SU-DHL-6 (cell line): ENCODE results near the gene OSBPL2.

Experiments used
- H2AFZ ChIP-seq: fragments of 200-600 bp; sonication (generic); 2 replicates; pipeline ENCODE4 v1.6.1; 2014; ENCODE audit warnings: low read depth, mild to moderate bottlenecking, moderate library complexity, mixed read lengths, antibody characterized with exemption, low read length; ENCODE audit not compliant: severe bottlenecking
- H3F3A ChIP-seq: fragments of 200-600 bp; shearing (Covaris generic); 2 replicates; pipeline ENCODE4 v1.6.0; 2016; ENCODE audit warnings: antibody characterized with exemption, mild to moderate bottlenecking; ENCODE audit not compliant: insufficient read depth
- H3K27ac ChIP-seq: fragments of 200-600 bp; sonication (generic); 2 replicates; pipeline ENCODE4 v1.5.1; 2016; ENCODE audit warnings: low read depth, mild to moderate bottlenecking, low read length, moderate library complexity, mixed read lengths
- H3K27me3 ChIP-seq: fragments of 200-600 bp; sonication (generic), shearing (Covaris generic); 2 replicates; pipeline ENCODE4 v1.6.0; 2014; ENCODE audit warnings: mild to moderate bottlenecking, low read length
- H3K36me3 ChIP-seq: fragments of 200-600 bp; sonication (generic); 2 replicates; pipeline ENCODE4 v1.6.1; 2014; ENCODE audit warnings: mild to moderate bottlenecking, low read length, mixed read lengths
- H3K4me2 ChIP-seq: fragments of 300-600, 200-600 bp; shearing (Covaris generic), sonication (generic); 2 replicates; pipeline ENCODE4 v1.6.0; 2014; ENCODE audit warnings: low read length, low read depth, mild to moderate bottlenecking; ENCODE audit not compliant: poor library complexity, severe bottlenecking
- H3K4me3 ChIP-seq: fragments of 200-600 bp; sonication (generic); 2 replicates; pipeline ENCODE4 v1.5.1; 2014; ENCODE audit warnings: antibody characterized with exemption, low read length, mild to moderate bottlenecking, mixed read lengths; ENCODE audit not compliant: insufficient read depth, poor library complexity, severe bottlenecking
- H3K79me2 ChIP-seq: fragments of 200-600 bp; sonication (generic); 2 replicates; pipeline ENCODE4 v1.6.1; 2014; ENCODE audit warnings: mild to moderate bottlenecking, low read length, moderate library complexity; ENCODE audit not compliant: insufficient read depth
- H3K9ac ChIP-seq: fragments of 200-600 bp; sonication (generic); 2 replicates; pipeline ENCODE4 v1.7.0; 2014; ENCODE audit warnings: mild to moderate bottlenecking, low read length
- H3K9me2 ChIP-seq: fragments of 200-600 bp; sonication (generic); replicated peaks from 2 replicates; pipeline ENCODE4 v1.6.1; 2014; ENCODE audit warnings: low read length; ENCODE audit not compliant: insufficient read depth
- H3K9me3 ChIP-seq: fragments of 200-600 bp; sonication (generic); 2 replicates; pipeline ENCODE4 v1.6.1; 2014; ENCODE audit warnings: low read length, mixed read lengths; ENCODE audit not compliant: insufficient read depth
- H4K20me1 ChIP-seq: fragments of 200-600 bp; sonication (generic); 2 replicates; pipeline ENCODE4 v1.6.1; 2014; ENCODE audit warnings: low read depth, mild to moderate bottlenecking, antibody characterized with exemption, low read length, moderate library complexity, mixed read lengths
- EZH2phosphoT487 ChIP-seq: fragments of 200-600 bp; sonication (generic), shearing (Covaris generic); conservative IDR thresholded peaks from 2 replicates; pipeline ENCODE4 v1.6.1; 2018; ENCODE audit warnings: mild to moderate bottlenecking, antibody characterized with exemption, low read length, moderate library complexity, mixed read lengths
- TF ChIP-seq, protein P1 (sequence below): fragments of 200-600 bp; sonication (generic); IDR thresholded peaks from one replicate; pipeline ENCODE4 v1.5.1; 2017; ENCODE audit warnings: antibody characterized with exemption, mild to moderate bottlenecking, low read length, moderate library complexity; ENCODE audit not compliant: insufficient read depth, poor library complexity, severe bottlenecking

The OSBPL2 gene

DNA sequence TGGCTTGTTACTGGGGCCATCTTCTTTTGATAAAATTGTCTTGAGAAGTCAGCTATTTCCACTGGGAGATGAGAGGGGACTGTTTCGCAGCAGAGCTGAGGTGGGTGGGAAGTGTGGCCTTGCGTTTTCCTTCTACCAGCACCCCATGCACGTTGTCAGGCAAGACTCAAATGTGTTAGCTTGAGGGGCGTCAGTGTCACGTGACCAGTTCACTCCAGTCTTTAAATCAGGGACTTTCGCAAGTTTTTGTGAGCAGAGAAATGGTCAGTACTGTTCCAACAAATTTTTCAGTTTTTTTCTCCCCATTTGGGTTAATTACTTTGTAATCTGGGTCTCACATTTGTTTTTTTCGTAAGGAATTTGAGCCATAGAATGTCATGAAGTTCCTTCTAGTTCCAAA is 43.8 kb downstream of the OSBPL2 start:
- H3K4me2 ChIP-seq = no peak overlapping the region
- no peak overlapping the region for H3K9ac ChIP-seq
- H2AFZ ChIP-seq = no peak overlapping the region
- H3K27me3 ChIP-seq = no peaks in the 10 kb centered on the region
- TF ChIP-seq, protein P1, sequence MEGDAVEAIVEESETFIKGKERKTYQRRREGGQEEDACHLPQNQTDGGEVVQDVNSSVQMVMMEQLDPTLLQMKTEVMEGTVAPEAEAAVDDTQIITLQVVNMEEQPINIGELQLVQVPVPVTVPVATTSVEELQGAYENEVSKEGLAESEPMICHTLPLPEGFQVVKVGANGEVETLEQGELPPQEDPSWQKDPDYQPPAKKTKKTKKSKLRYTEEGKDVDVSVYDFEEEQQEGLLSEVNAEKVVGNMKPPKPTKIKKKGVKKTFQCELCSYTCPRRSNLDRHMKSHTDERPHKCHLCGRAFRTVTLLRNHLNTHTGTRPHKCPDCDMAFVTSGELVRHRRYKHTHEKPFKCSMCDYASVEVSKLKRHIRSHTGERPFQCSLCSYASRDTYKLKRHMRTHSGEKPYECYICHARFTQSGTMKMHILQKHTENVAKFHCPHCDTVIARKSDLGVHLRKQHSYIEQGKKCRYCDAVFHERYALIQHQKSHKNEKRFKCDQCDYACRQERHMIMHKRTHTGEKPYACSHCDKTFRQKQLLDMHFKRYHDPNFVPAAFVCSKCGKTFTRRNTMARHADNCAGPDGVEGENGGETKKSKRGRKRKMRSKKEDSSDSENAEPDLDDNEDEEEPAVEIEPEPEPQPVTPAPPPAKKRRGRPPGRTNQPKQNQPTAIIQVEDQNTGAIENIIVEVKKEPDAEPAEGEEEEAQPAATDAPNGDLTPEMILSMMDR = no peak
- TF ChIP-seq EZH2phosphoT487 = no peak
- no peaks in the 10 kb centered on the region for H3K36me3 ChIP-seq
- no peak overlapping the region for H3K4me3 ChIP-seq
- no peaks in the 10 kb centered on the region for H3K9me3 ChIP-seq
- H3K9me2 ChIP-seq = no peaks in the 10 kb centered on the region
- H4K20me1 ChIP-seq = no peaks in the 10 kb centered on the region
- no peaks in the 10 kb centered on the region for H3F3A ChIP-seq
- H3K27ac ChIP-seq = no peak overlapping the region
- H3K79me2 ChIP-seq = no peaks in the 10 kb centered on the region

DNA sequence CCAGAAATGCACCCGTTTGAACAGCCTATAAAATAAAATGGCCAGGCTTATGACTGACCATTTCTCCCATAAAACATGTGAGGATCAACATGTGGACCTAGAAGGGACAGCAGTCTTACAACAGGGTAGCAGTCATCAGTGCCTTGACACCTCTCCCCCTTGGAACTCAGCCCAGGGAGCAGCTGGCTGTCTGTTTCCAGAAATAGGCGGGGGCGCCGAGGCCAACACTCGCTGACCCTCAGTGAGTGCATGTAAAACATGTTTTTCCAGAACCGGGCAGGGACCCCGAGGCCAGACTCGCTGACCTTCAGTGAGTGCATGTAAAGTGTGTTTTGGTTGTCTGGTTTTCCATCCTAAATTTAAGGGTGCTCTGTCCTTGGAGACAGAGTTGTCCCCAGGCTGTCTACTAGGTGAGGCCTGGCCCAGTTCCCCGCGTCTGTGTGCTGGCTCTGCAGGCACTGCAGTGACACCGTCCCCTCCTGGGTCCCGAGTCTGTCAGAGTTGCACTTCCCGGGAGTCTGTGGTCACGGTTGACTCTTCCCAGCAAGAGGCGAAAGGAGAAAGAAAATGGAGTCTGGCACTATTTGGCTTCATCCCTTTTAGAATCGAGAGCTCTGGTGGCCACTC is 44.7 kb downstream of the OSBPL2 start:
- H4K20me1 ChIP-seq = no peaks in the 10 kb centered on the region
- H3K36me3 ChIP-seq = no peaks in the 10 kb centered on the region
- H3F3A ChIP-seq = no peaks in the 10 kb centered on the region
- no peak overlapping the region for H3K4me3 ChIP-seq
- H3K9me2 ChIP-seq = no peaks in the 10 kb centered on the region
- no peaks in the 10 kb centered on the region for H3K79me2 ChIP-seq
- H3K4me2 ChIP-seq = no peak overlapping the region
- H3K27me3 ChIP-seq = no peaks in the 10 kb centered on the region
- H3K27ac ChIP-seq = no peak overlapping the region
- no peak for TF ChIP-seq EZH2phosphoT487
- TF ChIP-seq, protein P1 = no peak
- H3K9ac ChIP-seq = no peak overlapping the region
- H3K9me3 ChIP-seq = no peaks in the 10 kb centered on the region
- no peak overlapping the region for H2AFZ ChIP-seq

DNA sequence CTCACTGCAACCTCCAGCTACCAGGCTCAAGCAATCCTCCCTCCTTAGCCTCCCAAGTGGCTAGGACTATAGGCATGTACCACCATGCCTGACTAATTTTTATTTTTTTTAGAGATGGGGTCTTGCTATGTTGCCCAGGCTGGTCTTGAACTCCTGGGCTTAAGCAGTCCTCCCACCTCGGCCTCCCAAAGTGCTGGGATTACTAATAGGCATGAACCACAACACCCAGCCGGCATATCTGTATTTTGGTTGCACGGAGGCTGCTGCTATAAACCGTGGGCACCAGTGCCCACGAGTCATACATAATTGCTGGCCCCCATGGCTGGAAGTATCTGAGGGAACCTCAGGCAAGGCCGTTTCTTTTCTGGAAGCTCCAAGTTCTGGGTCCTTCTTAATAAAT is 46.1 kb downstream of the OSBPL2 start:
- no peak overlapping the region for H3K4me3 ChIP-seq
- no peaks in the 10 kb centered on the region for H4K20me1 ChIP-seq
- TF ChIP-seq, protein P1 = no peak
- TF ChIP-seq EZH2phosphoT487 = no peak
- H3K27ac ChIP-seq = no peak overlapping the region
- H3K4me2 ChIP-seq = no peak overlapping the region
- H3K27me3 ChIP-seq = no peaks in the 10 kb centered on the region
- no peaks in the 10 kb centered on the region for H3K9me3 ChIP-seq
- no peaks in the 10 kb centered on the region for H3F3A ChIP-seq
- no peaks in the 10 kb centered on the region for H3K9me2 ChIP-seq
- no peaks in the 10 kb centered on the region for H3K79me2 ChIP-seq
- no peak overlapping the region for H3K9ac ChIP-seq
- H2AFZ ChIP-seq = no peak overlapping the region
- H3K36me3 ChIP-seq = no peaks in the 10 kb centered on the region
